Measurements from ENCODE around the gene ADAT3.

Gene ADAT3

DNA sequence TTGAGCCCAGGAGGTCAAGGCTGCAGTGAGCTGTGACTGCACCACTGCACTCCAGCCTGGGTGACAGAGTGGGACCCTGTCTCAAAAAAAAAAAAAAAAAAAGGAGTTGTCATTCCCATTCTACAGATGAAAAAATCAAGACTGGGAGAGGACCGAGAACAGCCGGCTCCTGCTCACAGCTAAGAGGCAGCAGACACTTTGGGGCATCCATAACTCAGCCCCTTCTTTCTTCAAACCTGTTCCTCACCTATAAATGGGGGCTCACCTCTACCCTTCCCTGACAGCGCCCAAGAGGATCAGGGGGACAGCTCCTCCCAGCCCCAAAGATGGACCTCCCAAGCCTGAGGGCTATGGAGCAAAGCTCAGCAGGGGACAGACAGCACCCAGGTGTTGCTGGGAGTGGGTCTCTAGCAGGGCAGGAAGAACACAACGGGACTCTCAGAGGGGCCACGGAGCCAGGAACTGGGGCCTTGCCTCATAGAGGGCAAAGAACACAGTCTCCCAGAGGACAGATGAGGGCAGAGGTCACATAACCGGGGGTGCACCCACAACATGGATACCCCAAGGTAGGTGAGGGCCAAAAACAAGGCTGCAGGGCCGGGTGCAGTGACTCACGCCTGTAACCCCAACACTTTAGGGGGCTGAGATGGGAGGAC, 38.4 kb upstream of the ADAT3 start:
- TF ChIP-seq, protein P1, sequence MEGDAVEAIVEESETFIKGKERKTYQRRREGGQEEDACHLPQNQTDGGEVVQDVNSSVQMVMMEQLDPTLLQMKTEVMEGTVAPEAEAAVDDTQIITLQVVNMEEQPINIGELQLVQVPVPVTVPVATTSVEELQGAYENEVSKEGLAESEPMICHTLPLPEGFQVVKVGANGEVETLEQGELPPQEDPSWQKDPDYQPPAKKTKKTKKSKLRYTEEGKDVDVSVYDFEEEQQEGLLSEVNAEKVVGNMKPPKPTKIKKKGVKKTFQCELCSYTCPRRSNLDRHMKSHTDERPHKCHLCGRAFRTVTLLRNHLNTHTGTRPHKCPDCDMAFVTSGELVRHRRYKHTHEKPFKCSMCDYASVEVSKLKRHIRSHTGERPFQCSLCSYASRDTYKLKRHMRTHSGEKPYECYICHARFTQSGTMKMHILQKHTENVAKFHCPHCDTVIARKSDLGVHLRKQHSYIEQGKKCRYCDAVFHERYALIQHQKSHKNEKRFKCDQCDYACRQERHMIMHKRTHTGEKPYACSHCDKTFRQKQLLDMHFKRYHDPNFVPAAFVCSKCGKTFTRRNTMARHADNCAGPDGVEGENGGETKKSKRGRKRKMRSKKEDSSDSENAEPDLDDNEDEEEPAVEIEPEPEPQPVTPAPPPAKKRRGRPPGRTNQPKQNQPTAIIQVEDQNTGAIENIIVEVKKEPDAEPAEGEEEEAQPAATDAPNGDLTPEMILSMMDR (IDR thresholded peaks at IDR 0.05; ENCODE audit: extremely low read depth, insufficient read depth, missing control alignments), result no peak
- in situ Hi-C loops (cut with MboI; ENCODE audit: low pct_unique_long_range_greater_than_20kb, low sequenced_read_pairs, unreplicated experiment), result no loop called here
- no peak for DNase-seq (ENCODE audit: low spot score)

- no peak for DNase-seq (ENCODE audit: low spot score)
- in situ Hi-C loops (cut with MboI; ENCODE audit: low pct_unique_long_range_greater_than_20kb, low sequenced_read_pairs, unreplicated experiment), result no loop called here
- TF ChIP-seq, protein P1 (IDR thresholded peaks at IDR 0.05; ENCODE audit: extremely low read depth, insufficient read depth, missing control alignments), result no peak
These were observed 37.9 kb upstream of the ADAT3 start for GRCh38 chr19:1867349-1867724.

DNA sequence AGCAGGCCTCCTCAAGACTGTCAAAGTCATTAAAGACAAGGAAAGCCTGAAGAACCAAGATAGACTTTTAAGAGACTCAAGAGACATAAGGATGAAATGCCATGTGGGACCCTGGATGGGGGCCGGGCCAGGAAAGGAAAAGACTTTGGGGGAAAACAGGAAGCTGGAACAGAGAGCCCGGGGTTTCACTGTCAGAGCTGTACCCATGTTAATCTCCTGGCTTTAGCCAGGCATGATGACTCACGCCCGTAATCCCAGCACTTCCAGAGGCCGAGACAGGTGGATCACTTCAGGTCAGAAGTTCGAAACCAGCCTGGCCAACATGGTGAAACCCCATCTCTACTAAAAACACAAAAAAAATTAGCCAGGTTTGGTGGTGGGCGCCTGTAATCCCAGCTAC, 36.2 kb upstream of the ADAT3 start:
- in situ Hi-C loops (cut with MboI; ENCODE audit: low pct_unique_long_range_greater_than_20kb, low sequenced_read_pairs, unreplicated experiment), result no loop called here
- TF ChIP-seq, protein P1 (IDR thresholded peaks at IDR 0.05; ENCODE audit: extremely low read depth, insufficient read depth, missing control alignments), result no peak
- no peak for DNase-seq (ENCODE audit: low spot score)

GRCh38 chr19:1871140-1871597, 34.0 kb upstream of the ADAT3 start:
- TF ChIP-seq, protein P1 (IDR thresholded peaks at IDR 0.05; ENCODE audit: extremely low read depth, insufficient read depth, missing control alignments), result no peak
- in situ Hi-C loops (cut with MboI; ENCODE audit: low pct_unique_long_range_greater_than_20kb, low sequenced_read_pairs, unreplicated experiment), result no loop called here
- DNase-seq (ENCODE audit: low spot score), result no peak

- TF ChIP-seq, protein P1 (IDR thresholded peaks at IDR 0.05; ENCODE audit: extremely low read depth, insufficient read depth, missing control alignments), result no peak
- in situ Hi-C loops (cut with MboI; ENCODE audit: low pct_unique_long_range_greater_than_20kb, low sequenced_read_pairs, unreplicated experiment), result no loop called here
- DNase-seq (ENCODE audit: low spot score), result no peak
These were observed 33.6 kb upstream of the ADAT3 start for GRCh38 chr19:1871630-1872029.

DNA sequence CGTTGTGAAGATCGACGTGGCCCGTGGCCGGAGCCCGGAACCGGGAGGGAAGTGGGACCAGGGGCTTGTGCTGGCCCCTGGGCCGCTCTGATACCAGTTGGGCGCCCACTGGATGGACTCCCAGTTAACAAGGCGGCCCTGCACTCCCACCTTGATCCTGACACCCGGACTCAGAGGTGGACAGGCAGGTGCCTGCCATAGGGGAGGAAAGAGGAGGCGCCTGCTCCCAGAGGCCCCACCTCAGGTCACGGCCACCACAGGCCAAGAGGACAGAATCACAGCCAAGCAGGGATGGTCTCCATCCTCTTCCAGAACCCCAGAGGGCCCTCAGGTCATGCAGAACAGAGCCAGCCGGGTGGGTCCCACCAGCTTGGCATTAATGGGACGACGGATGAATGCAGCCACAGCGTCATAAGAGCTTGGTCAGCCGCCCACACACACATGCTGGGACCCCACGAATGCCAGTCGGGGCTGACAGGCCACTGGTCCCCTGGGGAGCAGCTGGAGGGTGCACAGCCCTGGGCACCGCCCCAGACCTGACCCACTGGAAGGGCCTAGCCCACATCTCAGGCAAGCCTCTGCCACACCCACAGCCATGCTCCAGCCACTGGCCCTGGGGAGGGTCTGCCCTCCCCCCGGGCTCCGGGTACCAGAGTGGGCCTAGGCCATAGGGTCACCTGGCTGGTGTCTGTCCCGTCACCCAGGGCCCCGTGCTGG, 32.2 kb upstream of the ADAT3 start:
- DNase-seq (ENCODE audit: low spot score), result no peak
- TF ChIP-seq, protein P1 (IDR thresholded peaks at IDR 0.05; ENCODE audit: extremely low read depth, insufficient read depth, missing control alignments), result no peak
- in situ Hi-C loops (cut with MboI; ENCODE audit: low pct_unique_long_range_greater_than_20kb, low sequenced_read_pairs, unreplicated experiment), result no loop called here

All from GM13977 (cell line).